H9 (cell line): ENCODE data around the gene LRRC71. TPM values are rescaled to one million over a fixed set of nuclear protein-coding genes. Genes with fewer than 3 reads are reported as not detected.
A peak's percentile ranks its signal among the peaks of the same experiment; 100 is the strongest.

Experiments
- DNase-seq: peaks from one replicate; pipeline ENCODE4 v3.0.0-alpha.2; 2017
- H2AFZ ChIP-seq: one replicate; pipeline ENCODE4 v1.6.1; 2013; ENCODE audit warnings: mild to moderate bottlenecking, low read length, control low read depth, moderate library complexity
- H2AK5ac ChIP-seq: 2 replicates; pipeline ENCODE4 v1.6.1; 2013; ENCODE audit warnings: low read length, control low read depth, mixed read lengths; ENCODE audit not compliant: insufficient read length
- H2BK120ac ChIP-seq: one replicate; pipeline ENCODE4 v1.6.1; 2013; ENCODE audit warnings: low read depth, mild to moderate bottlenecking, low read length, control low read depth, inconsistent platforms; ENCODE audit not compliant: poor library complexity, severe bottlenecking
- H2BK12ac ChIP-seq: 2 replicates; pipeline ENCODE4 v1.6.1; 2013; ENCODE audit warnings: low read length, control low read depth, mixed read lengths, low read depth; ENCODE audit not compliant: insufficient read length
- H2BK15ac ChIP-seq: 2 replicates; pipeline ENCODE4 v1.6.1; 2013; ENCODE audit warnings: low read depth, low read length, control low read depth
- H2BK20ac ChIP-seq: one replicate; pipeline ENCODE4 v1.6.1; 2013; ENCODE audit warnings: low read depth, mild to moderate bottlenecking, low read length, control low read depth, inconsistent platforms; ENCODE audit not compliant: poor library complexity, severe bottlenecking
- H2BK5ac ChIP-seq: 2 replicates; pipeline ENCODE4 v1.6.1; 2013; ENCODE audit warnings: low read length, control low read depth, mixed read lengths; ENCODE audit not compliant: insufficient read length
- H3K14ac ChIP-seq: 2 replicates; pipeline ENCODE4 v1.6.1; 2013; ENCODE audit warnings: low read length, control low read depth; ENCODE audit not compliant: insufficient read depth
- H3K18ac ChIP-seq: 2 replicates; pipeline ENCODE4 v1.6.1; 2013; ENCODE audit warnings: low read depth, mild to moderate bottlenecking, mixed read lengths, low read length, control low read depth; ENCODE audit not compliant: insufficient read length
- H3K23ac ChIP-seq: 2 replicates; pipeline ENCODE4 v1.6.1; 2013; ENCODE audit warnings: low read length, control low read depth, mixed read lengths, low read depth; ENCODE audit not compliant: insufficient read length
- H3K23me2 ChIP-seq: 2 replicates; pipeline ENCODE4 v1.6.1; 2013; ENCODE audit warnings: low read depth, mild to moderate bottlenecking, mixed read lengths, low read length, control low read depth; ENCODE audit not compliant: insufficient read length, poor library complexity, severe bottlenecking
- H3K27ac ChIP-seq: 2 replicates; pipeline ENCODE4 v1.5.1; 2013; ENCODE audit warnings: low read length, control low read depth, mixed read lengths, low read depth; ENCODE audit not compliant: insufficient read length
- H3K27me3 ChIP-seq: 2 replicates; pipeline ENCODE4 v1.6.1; 2013; ENCODE audit warnings: low read length, control low read depth, inconsistent platforms; ENCODE audit not compliant: insufficient read depth
- H3K4ac ChIP-seq: 2 replicates; pipeline ENCODE4 v1.6.1; 2013; ENCODE audit warnings: low read depth, mild to moderate bottlenecking, control low read depth, inconsistent platforms, low read length, moderate library complexity
- H3K4me1 ChIP-seq: 2 replicates; pipeline ENCODE4 v1.6.1; 2013; ENCODE audit warnings: low read length, control low read depth, inconsistent platforms; ENCODE audit not compliant: insufficient read depth
- H3K4me2 ChIP-seq: 2 replicates; pipeline ENCODE4 v1.6.1; 2013; ENCODE audit warnings: low read length, control low read depth, mixed read lengths; ENCODE audit not compliant: insufficient read length, insufficient read depth
- H3K56ac ChIP-seq: 2 replicates; pipeline ENCODE4 v1.6.1; 2013; ENCODE audit warnings: low read depth, mild to moderate bottlenecking, mixed read lengths, low read length, control low read depth; ENCODE audit not compliant: insufficient read length
- H3K79me1 ChIP-seq: 2 replicates; pipeline ENCODE4 v1.6.1; 2013; ENCODE audit warnings: low read depth, mild to moderate bottlenecking, moderate library complexity, low read length, control low read depth, inconsistent platforms; ENCODE audit not compliant: insufficient read depth, poor library complexity, severe bottlenecking
- H3K79me2 ChIP-seq: 2 replicates; pipeline ENCODE4 v1.6.1; 2013; ENCODE audit warnings: low read length, control low read depth, inconsistent platforms; ENCODE audit not compliant: insufficient read depth
- H3K9ac ChIP-seq: 2 replicates; pipeline ENCODE4 v1.6.1; 2013; ENCODE audit warnings: low read length, control low read depth, mixed read lengths; ENCODE audit not compliant: insufficient read length; ENCODE audit errors: extremely low read depth
- H3K9me3 ChIP-seq: one replicate; pipeline ENCODE4 v1.6.1; 2013; ENCODE audit warnings: low read depth, low read length, inconsistent platforms; ENCODE audit not compliant: control insufficient read depth
- H3T11ph ChIP-seq: one replicate; pipeline ENCODE4 v1.6.1; 2013; ENCODE audit warnings: mild to moderate bottlenecking, low read length, control low read depth, inconsistent platforms
- H4K20me1 ChIP-seq: one replicate; pipeline ENCODE4 v1.6.1; 2013; ENCODE audit not compliant: control insufficient read depth, insufficient read length, insufficient read depth
- H4K5ac ChIP-seq: 2 replicates; pipeline ENCODE4 v1.6.1; 2013; ENCODE audit warnings: low read depth, mild to moderate bottlenecking, mixed read lengths, low read length, control low read depth; ENCODE audit not compliant: insufficient read length
- H4K8ac ChIP-seq: replicated peaks from 2 replicates; pipeline ENCODE4 v1.6.1; 2013; ENCODE audit warnings: low read length, control low read depth, mixed read lengths, low read depth; ENCODE audit not compliant: insufficient read length
- H4K91ac ChIP-seq: 2 replicates; pipeline ENCODE4 v1.6.1; 2013; ENCODE audit warnings: low read depth, mild to moderate bottlenecking, moderate library complexity, mixed read lengths, low read length, control low read depth; ENCODE audit not compliant: insufficient read length
- H3K27ac Mint-ChIP-seq, 3 experiments: 2 replicates in 2 of 3; 3 replicates in 1 of 3; pipeline ENCODE4 v1.8.0; 2020 to 2021; ENCODE audit warnings: mixed read lengths in 3 of 3, mild to moderate bottlenecking in 1 of 3, moderate library complexity in 1 of 3
- H3K27me3 Mint-ChIP-seq: 2 replicates; pipeline ENCODE4 v1.8.0; 2021; ENCODE audit warnings: low read depth, mild to moderate bottlenecking, moderate library complexity, mixed read lengths
- H3K36me3 Mint-ChIP-seq, 3 experiments: 2 replicates in 2 of 3; 3 replicates in 1 of 3; pipeline ENCODE4 v1.8.0; 2020 to 2021; ENCODE audit warnings: low read depth in 3 of 3, mixed read lengths in 3 of 3; ENCODE audit not compliant: insufficient read depth in 1 of 3
- H3K4me1 Mint-ChIP-seq, 2 experiments: 2 replicates each; pipeline ENCODE4 v1.8.0; 2020; ENCODE audit warnings: mixed read lengths in 2 of 2
- H3K4me3 Mint-ChIP-seq, 2 experiments: 2 replicates in 1 of 2; 3 replicates in 1 of 2; pipeline ENCODE4 v1.8.0; 2020 to 2021; ENCODE audit warnings: mild to moderate bottlenecking in 2 of 2, mixed read lengths in 2 of 2, moderate library complexity in 1 of 2
- H3K9me3 Mint-ChIP-seq, 2 experiments: 2 replicates in 1 of 2; 3 replicates in 1 of 2; pipeline ENCODE4 v1.8.0; 2020; ENCODE audit warnings: mild to moderate bottlenecking in 2 of 2, mixed read lengths in 2 of 2, moderate library complexity in 1 of 2
- WGBS: extraction: QIAGEN DNeasy Blood & Tissue Kit; methylation state at CpG from one replicate; pipeline ENCODE4 v1.1.7; 2013; ENCODE audit warnings: missing lambda C conversion rate, low lambda C conversion rate, mixed read lengths; ENCODE audit not compliant: insufficient read length; ENCODE audit errors: extremely low coverage; 5-methylcytosine and 5-hydroxymethylcytosine counted together
- total RNA-seq: library from RNA; stranded (reverse); gene quantifications from 2 replicates; pipeline ENCODE4 v1.2.1, GENCODE V29; 2021
- TF ChIP-seq, protein P1 (sequence below): fragments of 200-600 bp; sonication (generic); conservative IDR thresholded peaks from 3 replicates; pipeline ENCODE4 v1.8.0; 2021; ENCODE audit warnings: antibody characterized with exemption, mild to moderate bottlenecking

LRRC71 gene
- total RNA-seq, 1 experiment from 2014 or later = not detected

DNA sequence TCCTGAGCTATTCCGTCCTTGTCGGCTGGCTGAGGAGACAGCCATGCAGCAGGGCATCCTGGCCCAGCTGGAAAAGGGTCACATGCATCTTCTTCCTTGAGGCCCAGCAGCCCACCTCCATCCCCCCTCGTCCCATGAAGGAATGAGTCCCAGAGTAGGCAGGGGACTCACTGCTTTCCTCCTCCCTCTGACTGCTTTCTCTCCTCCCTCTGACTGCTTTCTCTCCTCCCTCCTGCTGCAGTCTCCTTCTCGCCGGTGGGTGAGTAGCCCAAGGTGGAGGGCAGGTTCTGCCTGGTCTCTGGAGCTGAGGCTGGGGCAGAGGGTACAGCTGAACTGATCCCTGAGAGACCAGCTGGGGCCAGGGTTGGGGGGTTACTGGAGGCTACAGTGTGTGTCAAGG is 46.3 kb upstream of the LRRC71 start:
- H3K4ac ChIP-seq = no peak overlapping the region
- H2AK5ac ChIP-seq = no peak overlapping the region
- no peak overlapping the region for H3K23ac ChIP-seq
- TF ChIP-seq, protein P1, sequence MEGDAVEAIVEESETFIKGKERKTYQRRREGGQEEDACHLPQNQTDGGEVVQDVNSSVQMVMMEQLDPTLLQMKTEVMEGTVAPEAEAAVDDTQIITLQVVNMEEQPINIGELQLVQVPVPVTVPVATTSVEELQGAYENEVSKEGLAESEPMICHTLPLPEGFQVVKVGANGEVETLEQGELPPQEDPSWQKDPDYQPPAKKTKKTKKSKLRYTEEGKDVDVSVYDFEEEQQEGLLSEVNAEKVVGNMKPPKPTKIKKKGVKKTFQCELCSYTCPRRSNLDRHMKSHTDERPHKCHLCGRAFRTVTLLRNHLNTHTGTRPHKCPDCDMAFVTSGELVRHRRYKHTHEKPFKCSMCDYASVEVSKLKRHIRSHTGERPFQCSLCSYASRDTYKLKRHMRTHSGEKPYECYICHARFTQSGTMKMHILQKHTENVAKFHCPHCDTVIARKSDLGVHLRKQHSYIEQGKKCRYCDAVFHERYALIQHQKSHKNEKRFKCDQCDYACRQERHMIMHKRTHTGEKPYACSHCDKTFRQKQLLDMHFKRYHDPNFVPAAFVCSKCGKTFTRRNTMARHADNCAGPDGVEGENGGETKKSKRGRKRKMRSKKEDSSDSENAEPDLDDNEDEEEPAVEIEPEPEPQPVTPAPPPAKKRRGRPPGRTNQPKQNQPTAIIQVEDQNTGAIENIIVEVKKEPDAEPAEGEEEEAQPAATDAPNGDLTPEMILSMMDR = no peak
- H4K20me1 ChIP-seq = no peaks in the 10 kb centered on the region
- DNase-seq = no peak
- no peaks in the 10 kb centered on the region for H3K9me3 ChIP-seq
- no peaks in the 10 kb centered on the region; the same call in 1 of the 2 replicates for H3K27me3 ChIP-seq
- H3K23me2 ChIP-seq = no peaks in the 10 kb centered on the region
- no peak overlapping the region for H3T11ph ChIP-seq
- no peak overlapping the region for H3K56ac ChIP-seq
- no peaks in the 10 kb centered on the region for H3K79me2 ChIP-seq
- Mint-ChIP-seq H3K4me1 (peaks cover 4 to 17% of the 10 kb centered on the region in 2 experiments), H3K4me3 (no peak overlapping the region), H3K27me3 (peaks cover 73% of the 10 kb centered on the region), H3K9me3 (no peaks in the 10 kb centered on the region; a peak in 1 of 5 replicates), H3K36me3 (no peaks in the 10 kb centered on the region), H3K27ac (peak overlapping the region in 1 of 3 experiments; percentile 4; a peak in 1 of 7 replicates)
- no peak overlapping the region for H2BK15ac ChIP-seq
- H3K4me1 ChIP-seq = no peaks in the 10 kb centered on the region
- H2BK5ac ChIP-seq = no peak overlapping the region
- H3K27ac ChIP-seq = no peak overlapping the region
- no peak overlapping the region for H2BK12ac ChIP-seq
- no peak overlapping the region for H2BK120ac ChIP-seq
- H3K9ac ChIP-seq = no peak overlapping the region
- no peak overlapping the region for H4K5ac ChIP-seq
- H3K18ac ChIP-seq = no peak overlapping the region
- H3K14ac ChIP-seq = no peak overlapping the region
- WGBS = no CpG with 5 or more reads among the region's 5 CpGs
- H3K4me2 ChIP-seq = no peak overlapping the region
- no peak overlapping the region for H4K91ac ChIP-seq
- no peak overlapping the region for H2BK20ac ChIP-seq
- H3K79me1 ChIP-seq = no peaks in the 10 kb centered on the region
- no peak overlapping the region for H4K8ac ChIP-seq
- H2AFZ ChIP-seq = no peak overlapping the region
